Thyroid gland (tissue), 4 donors: ENCODE data around the gene CDC14A. TPM values are rescaled to one million over a fixed set of nuclear protein-coding genes. Genes with fewer than 3 reads are reported as not detected.
"Not testable (repeated sequence)": the region's sequence is repeated elsewhere in the genome, so short reads cannot be mapped to it uniquely, and the experiment has no call there.

Source experiments
- DNase-seq, 2 donors: peaks; one replicate each; pipeline ENCODE4 v3.0.0-alpha.2; 2019
- H3K27ac ChIP-seq, 3 donors: fragments of 200-600 bp; sonication (generic); 1 replicate in 2 of 3; 2 replicates in 1 of 3; pipeline ENCODE4 v1.5.1; 2016 to 2019; ENCODE audit warnings: mild to moderate bottlenecking in 1 of 3, moderate library complexity in 1 of 3
- H3K27me3 ChIP-seq: fragments of 200-600 bp; sonication (generic); one replicate; pipeline ENCODE4 v1.5.1; 2019
- H3K36me3 ChIP-seq, 2 donors: fragments of 200-600 bp; sonication (generic); one replicate each; pipeline ENCODE4 v1.5.1; 2016 to 2019
- H3K4me1 ChIP-seq, 2 donors: fragments of 200-600 bp; sonication (generic); one replicate each; pipeline ENCODE4 v1.5.1; 2017 to 2019
- H3K4me3 ChIP-seq, 3 donors: fragments of 200-600 bp; sonication (generic); replicated peaks in 1 of 3; 1 replicate in 2 of 3; 2 replicates in 1 of 3; pipeline ENCODE4 v1.5.1; 2016; ENCODE audit warnings: mild to moderate bottlenecking in 1 of 3
- H3K9me3 ChIP-seq: fragments of 200-600 bp; sonication (generic); one replicate; pipeline ENCODE4 v1.5.1; 2017
- POLR2A ChIP-seq, 2 donors: fragments of 450-650 bp; IDR thresholded peaks; one replicate each; pipeline ENCODE4 v1.6.1; 2017; ENCODE audit warnings: antibody characterized with exemption in 2 of 2, mild to moderate bottlenecking in 2 of 2, moderate library complexity in 1 of 2
- WGBS, 2 donors: methylation state at CpG; one replicate each; pipeline ENCODE4 v1.1.5; 2017; 5-methylcytosine and 5-hydroxymethylcytosine counted together
- intact Hi-C: fragments of 100-400 bp; cut with DNase I; formaldehyde crosslinking; loops from one replicate; pipeline ENCODE4 v1.15.1; 2023
- total RNA-seq, 4 donors: library from RNA; depleted of rRNA; stranded (reverse); fragments of >200 nt; gene quantifications; one replicate each; pipeline ENCODE4 v1.2.3, GENCODE V29; 2016
- TF ChIP-seq, protein P1 (sequence below), 6 experiments: fragments of 200-600 bp in 3 of 6; fragments of 450-650 bp in 3 of 6; sonication (generic) in 3 of 6; IDR thresholded peaks; one replicate each; pipeline ENCODE4 v1.5.1; 2016 to 2019; ENCODE audit warnings: antibody characterized with exemption in 6 of 6, mild to moderate bottlenecking in 2 of 6, inconsistent platforms in 1 of 6, moderate library complexity in 1 of 6

The CDC14A gene
- total RNA-seq, 4 donors from 2014 or later = 17.1 to 32.8 (median 28.0) TPM

DNA sequence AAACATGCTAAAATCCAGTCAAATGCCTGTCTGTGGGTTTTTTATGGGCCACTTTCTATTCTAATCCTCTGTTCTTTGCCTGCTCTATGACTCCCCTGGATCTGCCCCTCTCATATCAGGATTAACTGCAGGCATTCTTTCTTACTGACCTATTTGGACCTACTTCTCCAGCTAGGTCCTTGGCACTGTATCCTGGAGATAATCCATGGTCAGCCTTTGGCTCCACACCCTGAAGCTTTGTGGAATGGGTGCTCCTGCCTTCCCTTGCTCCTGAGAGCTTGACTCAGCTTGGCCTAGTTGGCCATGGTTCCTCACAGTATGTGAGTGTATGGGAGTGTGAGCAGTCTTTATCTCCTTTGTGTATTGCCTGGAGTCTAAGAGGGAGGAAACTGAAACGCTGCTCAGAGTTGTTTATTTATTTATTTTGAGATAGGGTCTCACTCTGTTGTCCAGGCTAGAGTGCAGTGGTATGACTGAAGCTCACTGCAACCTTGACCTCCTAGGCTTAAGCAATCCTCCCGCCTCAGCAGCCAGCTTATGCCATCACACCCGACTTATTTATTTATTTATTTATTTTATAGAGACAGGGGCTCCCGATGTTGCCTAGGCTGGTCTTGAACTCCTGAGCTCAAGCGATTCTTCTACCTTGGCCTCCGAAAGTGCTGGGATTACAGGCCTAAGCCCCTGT is 28.7 kb upstream of the CDC14A start:
- intact Hi-C loops = no loop called here
- H3K4me1 ChIP-seq = no peaks in the 10 kb centered on the region
- H3K4me3 ChIP-seq = no peak overlapping the region
- no peaks in the 10 kb centered on the region for H3K27me3 ChIP-seq
- TF ChIP-seq POLR2A (IDR thresholded peaks at IDR 0.05) = no peak
- TF ChIP-seq, protein P1, sequence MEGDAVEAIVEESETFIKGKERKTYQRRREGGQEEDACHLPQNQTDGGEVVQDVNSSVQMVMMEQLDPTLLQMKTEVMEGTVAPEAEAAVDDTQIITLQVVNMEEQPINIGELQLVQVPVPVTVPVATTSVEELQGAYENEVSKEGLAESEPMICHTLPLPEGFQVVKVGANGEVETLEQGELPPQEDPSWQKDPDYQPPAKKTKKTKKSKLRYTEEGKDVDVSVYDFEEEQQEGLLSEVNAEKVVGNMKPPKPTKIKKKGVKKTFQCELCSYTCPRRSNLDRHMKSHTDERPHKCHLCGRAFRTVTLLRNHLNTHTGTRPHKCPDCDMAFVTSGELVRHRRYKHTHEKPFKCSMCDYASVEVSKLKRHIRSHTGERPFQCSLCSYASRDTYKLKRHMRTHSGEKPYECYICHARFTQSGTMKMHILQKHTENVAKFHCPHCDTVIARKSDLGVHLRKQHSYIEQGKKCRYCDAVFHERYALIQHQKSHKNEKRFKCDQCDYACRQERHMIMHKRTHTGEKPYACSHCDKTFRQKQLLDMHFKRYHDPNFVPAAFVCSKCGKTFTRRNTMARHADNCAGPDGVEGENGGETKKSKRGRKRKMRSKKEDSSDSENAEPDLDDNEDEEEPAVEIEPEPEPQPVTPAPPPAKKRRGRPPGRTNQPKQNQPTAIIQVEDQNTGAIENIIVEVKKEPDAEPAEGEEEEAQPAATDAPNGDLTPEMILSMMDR (IDR thresholded peaks at IDR 0.05) = no peak
- no peaks in the 10 kb centered on the region for H3K36me3 ChIP-seq
- DNase-seq = no peak
- no peak overlapping the region for H3K27ac ChIP-seq
- no peaks in the 10 kb centered on the region for H3K9me3 ChIP-seq
- WGBS, 2 donors = 86 to 88% methylated on average over 6 of the region's 6 CpGs

DNA sequence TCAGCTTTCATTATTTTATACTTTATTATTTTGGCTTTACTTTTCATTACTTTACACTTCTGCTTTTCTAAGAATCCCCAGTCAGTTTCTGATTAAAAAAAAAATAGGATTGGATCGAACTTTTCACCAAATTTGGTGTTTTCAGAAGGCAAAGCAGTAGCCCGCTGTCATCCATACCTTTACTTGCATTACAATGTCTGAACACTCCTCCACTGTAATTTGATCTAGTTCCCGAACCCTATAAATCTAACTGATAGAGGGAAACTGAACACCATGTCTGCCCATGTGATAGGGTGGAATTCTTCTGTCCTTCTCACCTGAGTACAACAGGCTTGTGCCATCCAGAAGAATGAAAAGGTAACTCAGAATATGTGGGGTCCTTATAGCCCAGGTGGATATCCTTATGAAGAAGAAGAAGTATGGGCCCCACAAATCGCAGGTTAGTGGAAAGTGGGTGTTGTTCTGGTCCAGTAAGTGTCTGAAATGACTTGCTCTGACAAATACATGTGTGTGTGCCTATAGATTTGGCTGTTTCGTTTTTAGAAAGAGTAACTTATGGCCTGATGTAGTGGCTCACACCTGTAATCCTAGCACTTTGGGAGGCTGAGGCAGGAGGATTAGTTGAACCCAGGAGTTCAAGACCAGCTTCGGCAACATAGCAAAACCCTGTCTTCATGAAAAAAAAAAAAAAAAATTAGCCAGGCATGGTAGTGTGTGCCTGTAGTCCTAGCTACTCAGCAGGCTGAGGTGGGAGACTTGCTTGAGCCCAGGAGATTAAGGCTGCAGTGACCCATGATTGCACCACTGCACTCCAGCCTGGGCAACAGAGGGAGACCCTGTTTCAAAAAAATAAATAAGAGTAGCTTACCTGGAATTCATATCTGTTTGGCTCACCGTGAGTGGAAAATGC is 26.6 kb upstream of the CDC14A start:
- no peak for DNase-seq
- no peaks in the 10 kb centered on the region for H3K4me1 ChIP-seq
- H3K27me3 ChIP-seq = no peaks in the 10 kb centered on the region
- H3K4me3 ChIP-seq = no peak overlapping the region
- WGBS, 2 donors = 84 to 87% methylated on average over 7 of the region's 7 CpGs
- H3K27ac ChIP-seq = no peak overlapping the region
- TF ChIP-seq, protein P1 (IDR thresholded peaks at IDR 0.05) = no peak
- no peak for TF ChIP-seq POLR2A (IDR thresholded peaks at IDR 0.05)
- no peaks in the 10 kb centered on the region for H3K9me3 ChIP-seq
- H3K36me3 ChIP-seq = no peaks in the 10 kb centered on the region
- intact Hi-C loops = no loop called here

- intact Hi-C loops, H3K27me3 ChIP-seq, H3K27ac ChIP-seq, H3K9me3 ChIP-seq, H3K4me3 ChIP-seq, DNase-seq, H3K4me1 ChIP-seq, H3K36me3 ChIP-seq: not testable (repeated sequence)
- 88 to 90% methylated on average over 1 of the region's 1 CpG for WGBS, 2 donors
These were observed 26.0 kb upstream of the CDC14A start for GRCh38 chr1:100326325-100326670.

DNA sequence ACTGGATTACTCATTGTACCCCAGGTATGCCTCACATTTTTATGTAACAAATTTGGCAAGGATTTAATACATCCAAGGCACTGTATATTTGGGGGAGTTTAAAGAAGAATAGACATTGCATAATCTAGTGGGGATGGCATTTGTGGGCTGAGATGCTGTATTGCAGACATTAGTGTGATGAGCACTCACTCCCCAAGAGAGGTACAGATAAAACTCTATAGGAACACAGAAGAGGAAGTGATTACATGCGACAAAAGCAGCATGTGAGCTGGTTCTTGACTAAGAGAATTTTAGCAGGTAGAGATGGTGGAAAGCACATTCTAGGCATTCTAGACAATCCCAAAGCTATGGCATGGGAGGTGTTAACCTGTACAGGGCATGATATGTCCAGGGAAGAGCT is 24.2 kb upstream of the CDC14A start:
- H3K4me3 ChIP-seq = no peak overlapping the region
- no peaks in the 10 kb centered on the region for H3K36me3 ChIP-seq
- no peaks in the 10 kb centered on the region for H3K27me3 ChIP-seq
- H3K27ac ChIP-seq = no peak overlapping the region
- DNase-seq = no peak
- intact Hi-C loops = no loop called here
- H3K4me1 ChIP-seq = no peaks in the 10 kb centered on the region
- 72 to 93% methylated on average over 1 of the region's 1 CpG for WGBS, 2 donors
- no peaks in the 10 kb centered on the region for H3K9me3 ChIP-seq
- no peak for TF ChIP-seq POLR2A (IDR thresholded peaks at IDR 0.05)
- TF ChIP-seq, protein P1 (IDR thresholded peaks at IDR 0.05) = no peak

DNA sequence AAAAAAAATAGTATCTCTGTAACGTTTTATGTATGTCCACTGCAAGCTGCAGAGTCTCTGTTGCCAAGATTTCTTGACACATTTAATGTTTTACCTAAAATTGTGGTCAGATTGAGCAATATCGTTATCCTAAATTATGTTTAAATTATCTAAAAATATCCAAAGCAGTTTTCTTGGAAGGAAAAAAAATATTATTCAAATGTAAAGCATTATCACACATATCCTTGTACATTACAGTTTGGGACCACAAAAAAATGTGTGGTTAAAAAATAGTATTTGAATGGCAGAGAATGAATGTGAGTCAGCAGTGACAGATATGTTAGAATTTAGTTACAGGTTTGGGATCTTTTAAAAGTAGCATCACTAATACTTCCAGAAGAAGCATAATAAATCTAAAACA is 21.2 kb upstream of the CDC14A start:
- DNase-seq, H3K4me1 ChIP-seq, H3K27ac ChIP-seq, intact Hi-C loops, H3K27me3 ChIP-seq, H3K9me3 ChIP-seq, H3K4me3 ChIP-seq, H3K36me3 ChIP-seq: not testable (repeated sequence)
- 63 to 69% methylated on average over 2 of the region's 2 CpGs for WGBS, 2 donors

GRCh38 chr1:100332331-100332730 is 20.0 kb upstream of the CDC14A start:
- TF ChIP-seq POLR2A (IDR thresholded peaks at IDR 0.05) = no peak
- TF ChIP-seq, protein P1 (IDR thresholded peaks at IDR 0.05) = no peak
- Histone ChIP-seq H3K27ac (no peak overlapping the region), H3K36me3 (no peaks in the 10 kb centered on the region), H3K27me3 (no peaks in the 10 kb centered on the region), H3K4me3 (no peak overlapping the region), H3K4me1 (no peaks in the 10 kb centered on the region), H3K9me3 (no peaks in the 10 kb centered on the region)
- no peak for DNase-seq
- WGBS, 2 donors = 89 to 93% methylated on average over 9 of the region's 9 CpGs
- intact Hi-C loops = no loop called here
